HG02884 (cell line): Measurements from ENCODE around the gene ZNF850.
"Not testable (repeated sequence)": the region's sequence is repeated elsewhere in the genome, so short reads cannot be mapped to it uniquely, and the experiment has no call there.

Experiments
- ATAC-seq: cut with Tn5 transposase; IDR thresholded peaks from one replicate; pipeline ENCODE4 v1.9.1; 2021; ENCODE audit warnings: mild to moderate bottlenecking, moderate library complexity; ENCODE audit not compliant: unreplicated experiment

Gene ZNF850

DNA sequence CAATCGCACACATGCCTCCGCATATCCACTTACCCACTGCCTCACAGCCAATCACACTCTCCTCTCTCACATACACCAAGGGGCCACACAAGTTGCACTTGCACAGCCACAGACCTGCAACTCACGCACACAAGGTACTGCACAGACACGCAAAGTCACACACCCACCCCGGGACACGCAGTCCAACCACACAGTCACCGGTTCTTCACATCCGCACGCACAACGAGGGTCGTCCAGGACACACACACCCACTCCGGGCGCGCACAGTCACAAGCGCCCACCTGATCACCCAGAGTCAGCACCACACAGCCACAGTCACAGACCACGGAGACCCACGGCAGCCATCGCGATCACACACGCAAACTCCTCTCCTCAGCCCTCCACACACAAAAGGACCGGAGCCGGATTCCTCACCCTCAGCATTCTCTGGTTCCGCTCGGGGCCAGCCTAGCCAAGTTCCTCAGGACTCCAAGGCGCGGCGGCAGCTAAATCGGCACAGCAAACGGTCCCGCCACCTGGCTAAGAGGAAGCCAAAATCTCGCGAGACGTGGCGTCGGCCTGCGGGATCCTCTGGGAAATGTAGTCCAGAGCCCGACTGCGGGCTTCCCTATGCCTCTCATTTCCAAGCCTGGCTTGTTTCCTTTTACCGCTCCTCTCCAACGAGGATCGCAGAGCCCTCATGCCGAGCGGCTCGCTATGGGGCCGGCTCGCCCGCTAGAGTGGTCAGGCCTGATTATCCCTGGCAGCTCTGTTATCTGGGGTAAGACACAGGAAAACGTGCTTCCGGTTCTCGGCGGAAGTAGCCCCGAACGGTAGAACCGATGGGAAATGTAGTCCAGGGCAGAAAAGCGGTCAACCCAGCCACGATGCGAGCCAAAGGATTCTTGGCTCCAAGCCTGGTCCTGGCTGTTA lies at the start of gene ZNF850:
Gene ZNF850, minus strand, starts transcription at position 497 of the 912 bp plus-strand sequence. CDS start 10,201 bp downstream, outside the sequence.
- peak; percentile 89 for ATAC-seq

DNA sequence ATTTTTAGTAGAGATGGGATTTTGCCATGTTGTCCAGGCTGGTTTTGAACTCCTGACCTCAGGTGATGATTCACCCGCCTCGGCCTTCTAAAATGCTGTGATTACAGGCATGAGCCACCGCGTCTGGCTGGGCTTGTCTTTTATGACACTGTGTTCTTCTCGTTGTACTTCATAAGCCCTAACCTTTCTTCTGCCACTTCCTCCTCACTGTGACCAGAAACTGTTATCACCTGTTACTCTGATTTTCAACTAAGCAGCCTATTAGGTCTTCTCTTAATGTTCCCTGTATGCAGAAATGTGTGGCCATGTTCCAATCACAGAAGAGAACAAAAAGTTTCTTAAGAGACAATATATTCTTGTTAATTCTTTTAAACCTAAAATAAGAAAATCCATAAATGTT lies 49.2 kb upstream of the ZNF850 start:
- ATAC-seq: no peak

DNA sequence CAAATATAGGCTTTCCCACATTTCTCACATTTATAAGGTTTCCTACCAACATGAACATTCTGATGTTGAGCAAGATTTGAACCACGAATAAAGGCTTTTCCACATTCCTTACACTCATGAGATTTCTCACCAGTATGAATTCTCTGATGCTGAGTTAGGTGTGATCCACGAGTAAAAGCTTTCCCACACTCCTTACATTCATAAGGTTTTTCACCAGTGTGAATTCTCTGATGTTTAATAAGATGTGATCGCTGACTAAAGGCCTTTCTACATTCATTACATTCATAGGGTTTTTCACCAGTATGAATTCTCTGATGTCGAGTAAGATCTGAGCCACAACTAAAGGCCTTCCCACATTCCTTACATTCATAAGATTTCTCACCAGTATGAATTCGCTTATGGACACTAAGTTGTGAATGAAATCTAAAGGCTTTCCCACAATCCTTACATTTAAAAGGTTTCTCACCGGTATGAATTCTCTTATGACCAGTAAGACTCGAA lies 46.6 kb upstream of the ZNF850 start:
- no peak for ATAC-seq

DNA sequence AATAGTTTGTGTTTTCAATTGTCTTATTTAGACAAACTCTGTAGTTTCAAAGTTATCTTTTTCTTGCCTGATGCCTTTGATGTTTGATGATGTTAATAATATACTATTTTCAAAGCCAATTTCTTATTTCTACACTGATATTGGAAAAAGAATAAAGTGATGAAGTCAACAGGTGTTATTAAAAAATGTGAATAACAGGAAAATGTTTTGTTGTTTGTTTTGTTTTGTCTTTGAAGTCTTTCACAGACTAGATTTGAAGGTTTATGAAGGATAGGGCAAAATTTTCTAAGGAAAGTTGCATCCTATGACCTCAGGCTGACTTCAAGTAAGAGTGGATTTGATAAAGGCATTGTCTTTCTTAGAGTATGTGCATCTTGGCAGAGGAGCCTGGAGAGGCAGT lies 34.4 kb upstream of the ZNF850 start:
- no peak for ATAC-seq

DNA sequence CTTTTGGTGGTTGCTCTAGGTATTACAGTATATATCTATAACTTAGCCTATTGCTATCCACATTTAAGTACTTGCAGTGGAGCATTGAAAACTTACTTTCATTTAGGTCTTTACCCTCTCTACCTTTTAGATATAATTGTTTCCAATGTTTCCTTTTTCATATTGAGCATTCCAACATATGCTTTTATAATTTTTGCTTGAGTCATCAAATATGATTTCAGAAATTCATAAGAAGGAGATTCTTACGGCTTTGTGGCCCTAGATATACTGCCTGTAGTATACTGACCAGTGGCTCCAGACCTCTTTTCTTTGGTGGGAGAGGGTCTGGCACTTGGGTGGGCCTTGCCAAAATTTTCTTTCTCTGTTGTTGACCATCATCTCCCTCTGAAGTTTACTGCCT lies 32.8 kb upstream of the ZNF850 start:
- no peak for ATAC-seq

DNA sequence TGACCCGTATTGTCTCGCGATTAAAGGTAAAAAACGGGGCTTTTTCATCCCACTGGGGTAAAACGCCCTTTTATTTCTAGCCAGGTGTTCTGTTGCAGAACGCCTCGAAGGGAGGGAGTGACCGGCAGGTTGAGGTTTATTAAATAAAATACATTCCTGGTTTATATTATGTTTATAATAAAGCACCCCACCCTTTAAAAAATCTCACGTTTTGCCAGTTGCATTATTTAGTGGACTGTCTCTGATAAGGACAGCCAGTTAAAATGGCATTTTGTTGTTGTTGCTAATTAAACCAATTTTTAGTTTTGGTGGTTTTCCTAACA lies 25.1 kb upstream of the ZNF850 start:
- ATAC-seq: no peak

DNA sequence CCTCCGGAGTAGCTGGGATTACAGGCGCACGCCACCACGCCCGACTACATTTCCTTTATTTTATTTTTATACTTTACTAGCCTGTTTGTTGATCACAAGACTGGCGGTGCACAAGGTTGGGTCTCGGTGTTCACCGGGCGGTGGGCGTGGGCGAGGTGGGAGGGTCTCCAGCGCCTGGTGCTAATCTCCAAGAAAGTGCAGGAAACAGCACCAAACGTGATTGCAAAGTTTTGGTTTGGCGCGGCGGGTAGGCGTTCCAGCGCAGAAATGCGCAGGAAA lies 24.0 kb upstream of the ZNF850 start:
- no peak for ATAC-seq

DNA sequence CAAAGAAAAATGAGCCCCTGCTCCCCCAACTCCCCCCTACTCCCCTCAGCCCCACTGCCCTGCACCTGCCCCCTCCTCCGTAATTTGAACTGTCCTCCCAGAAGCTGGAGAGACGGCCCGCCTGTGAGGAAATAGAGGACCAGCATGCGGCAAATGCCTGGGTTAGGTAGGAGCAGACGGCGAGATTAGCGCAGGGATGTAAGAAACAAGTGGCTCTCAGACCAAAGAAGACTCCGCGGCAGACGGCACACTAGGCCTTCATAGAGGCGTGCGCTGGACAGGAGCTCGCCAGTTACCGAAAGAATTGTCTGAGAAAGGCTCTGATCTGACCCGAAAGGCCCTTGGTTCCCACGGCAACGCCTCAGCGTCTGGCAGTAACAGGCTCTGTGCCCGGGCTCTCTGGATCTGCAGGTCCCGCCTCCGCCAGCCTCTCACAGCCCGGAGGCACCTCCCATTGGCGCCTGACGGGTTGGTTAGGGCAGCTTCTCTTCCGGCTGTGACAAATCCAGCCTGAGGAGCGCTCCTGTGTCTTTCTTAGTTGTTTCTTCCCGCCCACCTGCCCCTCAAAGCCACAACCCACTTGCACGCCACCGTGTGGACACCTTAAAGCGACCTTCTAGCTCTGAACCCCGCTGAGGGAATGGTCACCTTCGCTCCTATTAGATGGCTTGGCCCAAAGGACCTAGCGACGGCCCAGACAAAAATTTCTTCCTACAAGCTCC lies 19.0 kb upstream of the ZNF850 start:
- ATAC-seq: not testable (repeated sequence)

DNA sequence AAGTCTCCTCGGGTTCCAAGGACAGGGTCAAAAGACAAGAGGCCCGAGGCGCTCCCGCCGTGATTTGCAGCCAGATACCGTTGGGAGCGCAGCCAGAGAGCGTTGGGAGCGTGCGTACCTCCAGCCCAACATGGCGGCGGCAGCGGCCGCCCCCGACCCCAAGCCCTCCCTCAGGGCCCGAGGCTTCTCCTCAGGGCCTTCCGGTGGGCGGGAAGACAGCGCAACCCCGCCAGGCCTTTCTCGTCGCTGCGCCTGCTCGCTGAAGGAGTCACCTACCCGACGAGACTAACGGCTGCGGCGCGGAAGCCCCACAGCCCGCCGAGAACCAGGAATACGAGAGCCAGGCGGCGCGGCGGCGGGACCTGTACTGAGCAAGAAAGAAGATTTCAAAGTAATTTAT lies 3.2 kb upstream of the ZNF850 start:
- no peak for ATAC-seq

DNA sequence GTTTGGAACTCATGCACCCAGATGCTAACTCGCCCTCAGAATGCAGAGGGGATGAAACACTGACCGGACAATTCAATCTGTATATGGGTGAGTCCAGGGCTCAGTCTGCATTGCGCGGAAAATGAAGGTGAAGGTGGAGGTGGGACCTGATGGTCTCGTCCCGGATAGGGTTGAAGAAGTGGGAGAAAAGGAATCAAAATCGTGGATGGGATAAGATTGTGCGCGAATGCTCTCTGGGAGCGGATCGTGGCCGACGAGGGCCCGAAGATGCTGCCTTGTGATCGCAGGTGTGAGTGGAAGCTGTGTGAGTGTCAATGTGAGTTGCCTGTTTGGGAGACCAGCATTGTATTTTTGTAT lies 594 bp upstream of the ZNF850 start:
- peak; percentile 14 for ATAC-seq

DNA sequence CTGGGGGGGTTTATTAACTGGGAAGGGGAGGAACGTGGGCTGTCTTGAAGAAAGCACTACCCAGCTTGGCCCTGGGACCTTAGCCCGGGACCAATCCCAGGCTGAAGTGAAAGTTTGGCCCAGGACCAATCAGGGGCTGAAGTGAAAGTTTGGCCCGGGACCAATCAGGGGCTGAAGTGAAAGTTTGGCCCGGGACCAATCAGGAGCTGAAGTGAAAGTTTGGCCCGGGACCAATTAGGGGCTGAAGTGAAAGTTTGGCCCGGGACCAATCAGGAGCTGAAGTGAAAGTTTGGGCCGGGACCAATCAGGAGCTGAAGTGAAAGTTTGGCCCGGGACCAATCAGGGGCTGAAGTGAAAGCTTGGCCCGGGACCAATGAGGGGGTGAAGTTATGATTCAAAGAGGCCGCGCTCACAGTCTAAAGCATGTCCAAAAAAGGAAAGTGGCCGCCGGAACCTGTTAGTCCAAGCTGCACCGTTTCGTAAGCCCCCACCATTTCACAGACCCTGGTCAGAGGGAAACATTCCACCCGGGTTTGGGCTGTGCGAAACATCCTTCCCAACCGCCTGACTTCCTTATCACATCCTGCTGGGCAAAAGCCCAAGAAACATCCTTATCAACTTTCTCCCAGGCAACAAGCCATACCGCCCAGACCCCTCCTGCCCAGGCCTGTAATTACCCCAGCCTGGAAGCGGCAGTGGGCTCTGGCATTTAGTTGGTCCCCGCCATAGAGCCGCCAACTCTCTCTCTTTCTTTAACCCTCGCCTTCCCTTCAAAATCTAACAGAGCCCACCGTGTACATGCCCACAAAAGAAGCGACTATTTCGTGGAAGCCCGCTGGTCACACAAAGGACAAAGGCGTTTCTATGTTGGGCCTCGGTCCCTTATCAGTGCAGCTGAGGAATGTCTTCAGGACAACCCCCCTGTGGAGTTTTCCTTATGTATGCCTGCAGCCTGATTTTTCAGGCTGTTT lies 1.1 kb downstream of the ZNF850 start:
- ATAC-seq: no peak

DNA sequence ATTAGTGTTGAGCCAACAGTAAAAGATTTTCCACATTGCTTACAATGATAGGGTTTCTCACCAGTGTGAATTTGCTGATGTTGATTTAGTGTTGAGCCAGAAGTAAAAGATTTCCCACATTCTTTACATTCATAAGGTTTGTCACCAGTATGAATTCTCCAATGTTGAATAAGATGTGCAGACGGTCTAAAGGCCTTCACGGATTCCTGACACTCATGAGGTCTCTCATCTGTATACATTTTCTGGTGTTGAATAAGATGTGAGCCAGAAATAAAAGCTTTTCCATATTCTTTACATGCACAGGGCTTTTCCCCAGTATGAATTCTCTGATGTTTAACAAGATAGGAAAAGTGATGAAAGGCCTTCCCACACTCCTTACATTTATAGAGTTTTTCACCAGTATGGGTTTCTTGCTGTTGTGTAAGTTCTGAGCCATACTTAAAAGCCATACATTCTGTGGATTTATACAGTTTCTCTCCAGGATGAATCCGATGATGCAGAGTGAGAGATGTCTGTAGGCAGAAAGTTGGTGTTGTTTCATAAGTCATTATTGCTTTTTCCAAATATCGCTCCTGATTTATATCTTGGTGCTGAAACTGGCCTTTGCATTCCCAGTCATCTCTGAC lies 22.4 kb downstream of the ZNF850 start:
- ATAC-seq: no peak

DNA sequence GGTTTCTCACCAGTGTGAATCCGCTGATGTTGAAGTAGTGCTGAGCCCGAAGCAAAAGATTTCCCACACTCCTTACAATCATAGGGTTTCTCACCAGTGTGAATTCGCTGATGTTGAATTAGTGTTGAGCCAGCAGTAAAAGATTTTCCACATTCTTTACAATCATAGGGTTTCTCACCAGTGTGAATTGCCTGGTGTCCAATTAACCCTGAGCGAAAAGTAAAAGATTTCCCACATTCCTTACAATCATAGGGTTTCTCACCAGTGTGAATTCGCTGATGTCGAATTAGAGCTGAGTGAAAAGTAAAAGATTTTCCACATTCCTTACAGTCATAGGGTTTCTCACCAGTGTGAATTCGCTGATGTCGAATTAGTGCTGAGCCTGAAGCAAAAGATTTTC lies 23.0 kb downstream of the ZNF850 start:
- ATAC-seq: not testable (repeated sequence)

DNA sequence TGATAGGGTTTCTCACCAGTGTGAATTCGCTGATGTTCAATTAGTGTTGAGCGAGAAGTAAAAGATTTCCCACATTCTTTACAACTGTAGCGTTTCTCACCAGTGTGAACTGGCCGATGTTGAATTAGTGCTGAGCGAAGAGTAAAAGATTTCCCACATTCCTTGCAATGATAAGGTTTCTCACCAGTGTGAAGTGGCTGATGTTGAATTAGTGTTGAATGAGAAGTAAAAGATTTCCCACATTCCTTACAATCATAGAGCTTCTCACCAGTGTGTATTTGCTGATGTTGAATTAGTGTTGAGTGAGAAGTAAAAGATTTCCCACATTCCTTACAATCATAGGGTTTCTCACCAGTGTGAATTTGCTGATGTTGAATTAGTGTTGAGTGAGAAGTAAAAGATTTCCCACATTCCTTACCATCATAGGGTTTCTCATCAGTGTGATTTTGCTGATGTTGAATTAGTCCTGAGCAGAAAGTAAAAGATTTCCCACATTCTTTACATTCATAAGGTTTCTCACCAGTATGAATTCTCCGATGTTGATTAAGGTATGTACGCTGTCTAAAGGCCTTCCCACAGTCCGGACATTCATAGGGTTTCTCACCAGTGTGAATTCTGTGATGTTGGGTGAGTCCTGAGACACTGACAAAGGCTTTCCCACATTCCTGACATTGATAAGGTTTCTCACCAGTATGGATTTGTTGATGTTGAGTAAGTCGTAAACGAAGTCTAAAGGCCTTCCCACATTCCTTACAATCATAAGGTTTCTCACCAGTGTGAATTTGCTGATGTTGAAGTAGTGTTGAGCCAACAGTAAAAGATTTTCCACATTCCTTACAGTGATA lies 24.0 kb downstream of the ZNF850 start:
- ATAC-seq: no peak

DNA sequence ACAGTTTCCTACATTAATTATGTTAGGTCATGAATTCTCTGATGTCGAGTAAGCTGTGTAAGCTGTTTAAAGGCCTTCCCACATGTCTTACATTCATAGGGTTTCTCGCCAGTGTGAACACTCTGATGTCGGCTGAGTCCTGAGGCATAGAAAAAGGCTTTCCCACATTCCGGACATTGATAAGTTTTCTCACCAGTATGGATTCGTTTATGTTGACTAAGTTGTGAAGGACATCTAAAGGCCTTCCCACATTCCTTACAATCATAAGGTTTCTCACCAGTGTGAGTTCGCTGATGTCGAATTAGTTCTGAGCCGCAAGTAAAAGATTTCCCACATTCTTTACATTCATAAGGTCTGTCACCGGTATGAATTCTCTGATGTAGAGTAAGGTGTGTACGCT lies 24.9 kb downstream of the ZNF850 start:
- ATAC-seq: no peak

DNA sequence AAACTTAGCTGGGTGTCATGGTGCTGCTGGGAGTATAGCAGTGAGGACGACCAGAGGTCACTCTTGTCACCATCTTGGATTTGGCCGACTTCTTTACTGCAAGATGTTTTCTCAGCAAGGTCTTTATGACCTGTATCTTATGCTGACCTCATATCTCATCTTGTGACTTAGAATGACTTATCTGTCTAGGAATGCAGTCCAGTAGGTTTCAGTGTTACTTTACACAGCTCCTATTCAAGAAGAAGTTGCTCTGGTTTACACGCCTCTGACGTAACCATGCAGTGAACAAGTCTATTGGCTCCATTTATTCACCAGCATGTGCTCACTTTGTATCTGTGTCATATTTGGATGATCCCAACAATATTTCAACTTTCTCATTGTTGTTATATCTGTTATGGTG lies 26.7 kb downstream of the ZNF850 start:
- no peak for ATAC-seq

DNA sequence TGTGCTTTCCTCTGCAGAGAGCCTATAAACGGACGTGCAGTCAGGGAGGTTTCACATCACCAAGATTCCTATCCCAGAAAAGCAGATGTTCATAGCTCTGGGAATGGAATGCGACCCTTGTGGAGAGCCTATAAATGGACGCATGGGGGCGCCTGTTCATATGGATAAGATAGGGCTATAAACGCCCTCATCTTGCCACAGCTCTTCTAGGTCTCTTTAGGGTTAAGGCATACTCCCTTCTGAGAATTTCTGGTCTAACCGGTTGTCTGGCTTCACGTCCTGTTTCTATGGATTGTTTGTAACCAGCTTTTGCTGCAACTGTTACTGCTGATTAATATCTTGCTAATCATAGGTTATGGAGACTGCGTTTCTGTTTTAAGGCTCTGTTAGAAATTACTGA lies 36.4 kb downstream of the ZNF850 start:
- not testable (repeated sequence) for ATAC-seq

DNA sequence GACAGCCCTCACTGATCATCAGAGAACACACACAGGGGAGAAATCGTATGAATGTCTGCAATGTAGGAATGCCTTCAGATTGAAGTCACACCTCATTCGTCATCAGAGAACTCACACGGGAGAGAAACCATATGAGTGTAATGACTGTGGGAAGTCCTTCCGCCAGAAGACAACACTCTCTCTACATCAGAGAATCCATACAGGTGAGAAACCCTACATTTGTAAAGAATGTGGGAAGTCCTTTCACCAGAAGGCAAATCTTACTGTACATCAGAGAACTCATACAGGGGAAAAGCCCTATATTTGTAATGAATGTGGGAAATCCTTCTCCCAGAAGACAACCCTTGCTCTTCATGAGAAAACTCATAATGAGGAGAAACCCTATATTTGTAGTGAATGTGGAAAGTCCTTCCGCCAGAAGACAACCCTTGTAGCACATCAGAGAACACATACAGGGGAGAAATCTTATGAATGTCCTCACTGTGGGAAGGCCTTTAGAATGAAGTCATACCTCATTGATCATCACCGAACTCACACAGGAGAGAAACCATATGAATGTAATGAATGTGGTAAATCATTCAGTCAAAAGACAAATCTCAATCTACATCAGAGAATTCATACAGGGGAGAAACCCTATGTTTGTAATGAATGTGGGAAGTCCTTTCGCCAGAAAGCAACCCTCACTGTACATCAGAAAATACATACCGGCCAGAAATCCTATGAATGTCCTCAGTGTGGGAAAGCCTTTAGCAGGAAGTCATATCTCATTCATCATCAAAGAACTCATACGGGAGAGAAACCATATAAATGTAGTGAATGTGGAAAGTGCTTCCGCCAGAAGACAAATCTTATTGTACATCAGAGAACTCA lies 52.7 kb downstream of the ZNF850 start:
- ATAC-seq: no peak

DNA sequence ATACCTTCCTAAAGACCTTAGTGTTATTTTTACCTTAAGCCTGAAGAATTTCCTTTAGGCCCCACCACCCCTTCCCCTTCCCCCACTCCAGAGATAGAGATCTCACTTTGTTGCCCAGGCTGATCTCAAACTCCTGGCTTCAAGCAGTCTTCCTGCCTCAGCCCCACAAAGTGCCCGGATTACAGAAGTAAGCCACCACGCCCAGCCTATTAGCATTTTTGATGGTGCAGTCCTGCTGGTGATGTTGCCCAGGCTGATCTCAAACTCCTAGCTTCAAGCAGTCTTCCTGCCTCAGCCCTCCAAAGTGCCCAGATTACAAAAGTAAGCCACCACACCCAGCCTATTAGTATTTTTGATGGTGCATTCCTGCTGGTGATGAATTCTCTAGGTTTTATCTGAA lies 63.2 kb downstream of the ZNF850 start:
- no peak for ATAC-seq
